ACHN (cell line): ENCODE results near the gene PRKD1.
A peak's percentile ranks its signal among the peaks of the same experiment; 100 is the strongest.

Source experiments
- DNase-seq: peaks from one replicate; pipeline ENCODE4 v3.0.0-alpha.2; 2015
- in situ Hi-C: cut with HindIII; loops from 2 replicates; pipeline ENCODE4 v1.10.0; 2017; ENCODE audit warnings: low sequenced_read_pairs, low pct_ligation_motif_present, low pct_unique_long_range_greater_than_20kb

The PRKD1 gene

GRCh38 chr14:29927376-29928116 is at the start of gene PRKD1:
Gene PRKD1, minus strand, starts transcription at chr14:29927847.
- peak; percentile 64 for DNase-seq
- in situ Hi-C loops: no loop called here

- in situ Hi-C loops: no loop called here
- no peak for DNase-seq
Measured at GRCh38 chr14:29971101-29971500, 43.5 kb upstream of the PRKD1 start.

- in situ Hi-C loops: no loop called here
- no peak for DNase-seq
Measured at GRCh38 chr14:29955087-29955486, 27.4 kb upstream of the PRKD1 start.

- DNase-seq: no peak
- in situ Hi-C loops: no loop called here
Measured at GRCh38 chr14:29953501-29953900, 25.9 kb upstream of the PRKD1 start.

GRCh38 chr14:29944091-29944490 is 16.4 kb upstream of the PRKD1 start:
- in situ Hi-C loops: no loop called here
- no peak for DNase-seq

- no peak for DNase-seq
- in situ Hi-C loops: no loop called here
Measured at GRCh38 chr14:29941401-29941800, 13.8 kb upstream of the PRKD1 start.

GRCh38 chr14:29940482-29940881 is 12.8 kb upstream of the PRKD1 start:
- in situ Hi-C loops: no loop called here
- no peak for DNase-seq

GRCh38 chr14:29937116-29937515 is 9.5 kb upstream of the PRKD1 start:
- in situ Hi-C loops: no loop called here
- DNase-seq: no peak

GRCh38 chr14:29930283-29930682 is 2.6 kb upstream of the PRKD1 start:
- DNase-seq: peak; percentile 66
- in situ Hi-C loops: no loop called here

GRCh38 chr14:29928117-29928640 is 532 bp upstream of the PRKD1 start:
- in situ Hi-C loops: no loop called here

GRCh38 chr14:29926701-29927375 is 809 bp downstream of the PRKD1 start:
- peak; percentile 55 for DNase-seq
- in situ Hi-C loops: no loop called here

More at GRCh38 chr14:29928117-29928640, 532 bp upstream of the PRKD1 start:
- DNase-seq: no peak

GRCh38 chr14:29926228-29926627 is 1.4 kb downstream of the PRKD1 start:
- in situ Hi-C loops: no loop called here
- no peak for DNase-seq

GRCh38 chr14:29925736-29926135 is 1.9 kb downstream of the PRKD1 start:
- DNase-seq: no peak
- in situ Hi-C loops: no loop called here

GRCh38 chr14:29925101-29925722 is 2.4 kb downstream of the PRKD1 start:
- peak; percentile 61 for DNase-seq
- in situ Hi-C loops: no loop called here

- in situ Hi-C loops: no loop called here
- no peak for DNase-seq
Measured at GRCh38 chr14:29919845-29920244, 7.8 kb downstream of the PRKD1 start.

- no peak for DNase-seq
Measured at GRCh38 chr14:29918981-29919380, 8.7 kb downstream of the PRKD1 start.

GRCh38 chr14:29913566-29913965 is 14.1 kb downstream of the PRKD1 start:
- DNase-seq: no peak
- in situ Hi-C loops: no loop called here

More at GRCh38 chr14:29918981-29919380, 8.7 kb downstream of the PRKD1 start:
- in situ Hi-C loops: no loop called here

GRCh38 chr14:29911810-29912209 is 15.8 kb downstream of the PRKD1 start:
- no peak for DNase-seq
- in situ Hi-C loops: no loop called here
